Stimulated activated CD8-positive, alpha-beta memory T cell treated with anti-CD3 and anti-CD28 coated beads, Interleukin-4, amount 100 ng/mL, for 48 hours (primary cell): ENCODE results near the gene EFCAB13.

Source experiments
- DNase-seq: peaks from one replicate; pipeline ENCODE4 v3.0.0-alpha.2; 2020

Gene EFCAB13

GRCh38 chr17:47323382-47324223, at the start of gene EFCAB13:
Gene EFCAB13, plus strand, starts transcription at chr17:47323955. Its CDS starts 4,399 bp downstream, at chr17:47328354.
- peak; percentile 86 for DNase-seq

- no peak for DNase-seq
Observed at GRCh38 chr17:47274319-47275069, 49.3 kb upstream of the EFCAB13 start.

- no peak for DNase-seq
Observed at GRCh38 chr17:47275245-47275984, 48.3 kb upstream of the EFCAB13 start.

- no peak for DNase-seq
Observed at GRCh38 chr17:47276444-47276843, 47.3 kb upstream of the EFCAB13 start.

GRCh38 chr17:47276868-47277267, 46.9 kb upstream of the EFCAB13 start:
- DNase-seq, result no peak

- DNase-seq, result no peak
Observed at GRCh38 chr17:47277921-47278320, 45.8 kb upstream of the EFCAB13 start.

- DNase-seq, result no peak
Observed at GRCh38 chr17:47278561-47278960, 45.2 kb upstream of the EFCAB13 start.

- DNase-seq, result no peak
Observed at GRCh38 chr17:47279062-47279801, 44.5 kb upstream of the EFCAB13 start.

GRCh38 chr17:47280072-47280811, 43.5 kb upstream of the EFCAB13 start:
- no peak for DNase-seq

- DNase-seq, result no peak
Observed at GRCh38 chr17:47281216-47281615, 42.5 kb upstream of the EFCAB13 start.

- DNase-seq, result no peak
Observed at GRCh38 chr17:47285003-47285402, 38.8 kb upstream of the EFCAB13 start.

GRCh38 chr17:47286198-47286914, 37.4 kb upstream of the EFCAB13 start:
- DNase-seq, result no peak

- DNase-seq, result no peak
Observed at GRCh38 chr17:47287068-47287467, 36.7 kb upstream of the EFCAB13 start.

- DNase-seq, result no peak
Observed at GRCh38 chr17:47287639-47288038, 36.1 kb upstream of the EFCAB13 start.

GRCh38 chr17:47288531-47289116, 35.1 kb upstream of the EFCAB13 start:
- no peak for DNase-seq

GRCh38 chr17:47289302-47289701, 34.5 kb upstream of the EFCAB13 start:
- no peak for DNase-seq

GRCh38 chr17:47290870-47291241, 32.9 kb upstream of the EFCAB13 start:
- DNase-seq, result no peak

- no peak for DNase-seq
Observed at GRCh38 chr17:47291242-47291873, 32.4 kb upstream of the EFCAB13 start.

- no peak for DNase-seq
Observed at GRCh38 chr17:47292206-47292605, 31.5 kb upstream of the EFCAB13 start.
